ENCODE data around the gene LARGE1.

DNA sequence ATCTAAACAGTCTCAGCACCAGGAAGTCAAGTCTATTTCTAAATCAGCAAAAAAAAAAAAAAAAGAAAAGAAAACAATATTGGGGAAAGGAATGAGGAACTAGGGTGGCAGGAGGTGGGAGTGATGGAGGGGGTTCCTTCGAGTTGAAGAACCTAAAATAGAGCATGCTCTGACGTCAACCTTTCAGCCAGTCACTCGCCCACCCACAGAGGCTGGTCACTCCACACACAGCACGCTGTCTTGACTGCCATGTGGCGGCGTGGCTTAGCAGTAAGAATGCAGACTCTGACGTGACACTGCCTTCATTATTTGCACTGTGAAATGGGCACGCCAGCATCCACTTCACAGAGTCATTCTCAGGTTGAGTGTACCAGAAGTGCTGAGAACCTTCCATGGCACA is 48.3 kb downstream of the LARGE1 start:
- TF ChIP-seq EZH2 (IDR thresholded peaks at IDR 0.05; ENCODE audit: insufficient read depth, poor library complexity, severe bottlenecking) (no peak), EZH2phosphoT487 (IDR thresholded peaks at IDR 0.05; ENCODE audit: insufficient read depth, low read depth) (no peak)

All from GM23248 (cell line).